ENCODE data around the gene ZCRB1.

The ZCRB1 gene

GRCh38 chr12:42327227-42327590, 1.3 kb upstream of the ZCRB1 start:
- DNase-seq (ENCODE audit: low read depth), result no peak

GRCh38 chr12:42326541-42327226, 790 bp upstream of the ZCRB1 start:
- no peak for DNase-seq (ENCODE audit: low read depth)

- no peak for DNase-seq (ENCODE audit: low read depth)
Measured at GRCh38 chr12:42325326-42325652, 605 bp downstream of the ZCRB1 start.

GRCh38 chr12:42323856-42324255, 2.0 kb downstream of the ZCRB1 start:
- DNase-seq (ENCODE audit: low read depth), result no peak

GRCh38 chr12:42322567-42322966, 3.3 kb downstream of the ZCRB1 start:
- no peak for DNase-seq (ENCODE audit: low read depth)

- no peak for DNase-seq (ENCODE audit: low read depth)
Measured at GRCh38 chr12:42320796-42321195, 5.1 kb downstream of the ZCRB1 start.

- DNase-seq (ENCODE audit: low read depth), result no peak
Measured at GRCh38 chr12:42315108-42315507, 10.8 kb downstream of the ZCRB1 start.

- no peak for DNase-seq (ENCODE audit: low read depth)
Measured at GRCh38 chr12:42309996-42310395, 15.9 kb downstream of the ZCRB1 start.

- no peak for DNase-seq (ENCODE audit: low read depth)
Measured at GRCh38 chr12:42308390-42308789, 17.5 kb downstream of the ZCRB1 start.

- no peak for DNase-seq (ENCODE audit: low read depth)
Measured at GRCh38 chr12:42306297-42306696, 19.6 kb downstream of the ZCRB1 start.

GRCh38 chr12:42299392-42300308, 26.2 kb downstream of the ZCRB1 start:
- DNase-seq (ENCODE audit: low read depth), result peak; percentile 54

GRCh38 chr12:42298887-42299286, 27.0 kb downstream of the ZCRB1 start:
- DNase-seq (ENCODE audit: low read depth), result no peak

- DNase-seq (ENCODE audit: low read depth), result no peak
Measured at GRCh38 chr12:42296503-42297109, 29.3 kb downstream of the ZCRB1 start.

- DNase-seq (ENCODE audit: low read depth), result no peak
Measured at GRCh38 chr12:42291680-42292079, 34.2 kb downstream of the ZCRB1 start.

GRCh38 chr12:42288544-42288943, 37.4 kb downstream of the ZCRB1 start:
- no peak for DNase-seq (ENCODE audit: low read depth)

GRCh38 chr12:42286741-42287140, 39.2 kb downstream of the ZCRB1 start:
- DNase-seq (ENCODE audit: low read depth), result no peak

- no peak for DNase-seq (ENCODE audit: low read depth)
Measured at GRCh38 chr12:42285431-42285830, 40.5 kb downstream of the ZCRB1 start.

- DNase-seq (ENCODE audit: low read depth), result no peak
Measured at GRCh38 chr12:42284876-42285275, 41.0 kb downstream of the ZCRB1 start.

GRCh38 chr12:42284157-42284556, 41.7 kb downstream of the ZCRB1 start:
- DNase-seq (ENCODE audit: low read depth), result no peak

GRCh38 chr12:42283739-42284138, 42.2 kb downstream of the ZCRB1 start:
- DNase-seq (ENCODE audit: low read depth), result no peak

GRCh38 chr12:42282294-42282693, 43.6 kb downstream of the ZCRB1 start:
- no peak for DNase-seq (ENCODE audit: low read depth)

- no peak for DNase-seq (ENCODE audit: low read depth)
Measured at GRCh38 chr12:42281844-42282243, 44.0 kb downstream of the ZCRB1 start.

GRCh38 chr12:42281278-42281677, 44.6 kb downstream of the ZCRB1 start:
- no peak for DNase-seq (ENCODE audit: low read depth)

Data from activated T-cell treated with anti-CD3 and anti-CD28 coated beads for 48 hours (primary cell).